ENCODE measurements around the gene NCS1.
A peak's percentile ranks its signal among the peaks of the same experiment; 100 is the strongest.

The NCS1 gene

GRCh38 chr9:130215341-130216119 lies 43.3 kb downstream of the NCS1 start:
- DNase-seq = no peak

- no peak for DNase-seq
Measured at GRCh38 chr9:130217838-130218237, 45.6 kb downstream of the NCS1 start.

GRCh38 chr9:130219661-130220096 lies 47.5 kb downstream of the NCS1 start:
- DNase-seq = no peak

- DNase-seq = no peak
Measured at GRCh38 chr9:130220352-130220751, 48.1 kb downstream of the NCS1 start.

DNA sequence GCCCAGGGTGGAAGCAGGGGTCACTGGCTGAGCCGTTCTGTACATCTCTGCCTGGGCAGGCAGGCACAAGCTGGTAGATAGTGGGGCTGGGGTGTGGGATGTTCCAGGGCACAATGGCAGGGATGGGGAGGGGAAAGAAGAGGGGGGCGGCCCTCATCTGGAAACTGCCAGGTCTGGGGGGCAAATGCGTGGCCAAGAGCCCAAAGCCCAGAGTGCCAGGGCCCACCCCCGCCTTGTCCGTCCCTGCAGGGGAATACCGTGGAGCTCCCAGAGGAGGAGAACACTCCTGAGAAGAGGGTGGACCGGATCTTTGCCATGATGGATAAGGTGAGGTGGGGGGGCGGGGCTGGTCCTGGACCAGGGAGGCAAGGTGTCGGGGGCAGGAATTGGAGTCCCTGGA lies 50.6 kb downstream of the NCS1 start:
- no peak for DNase-seq

DNA sequence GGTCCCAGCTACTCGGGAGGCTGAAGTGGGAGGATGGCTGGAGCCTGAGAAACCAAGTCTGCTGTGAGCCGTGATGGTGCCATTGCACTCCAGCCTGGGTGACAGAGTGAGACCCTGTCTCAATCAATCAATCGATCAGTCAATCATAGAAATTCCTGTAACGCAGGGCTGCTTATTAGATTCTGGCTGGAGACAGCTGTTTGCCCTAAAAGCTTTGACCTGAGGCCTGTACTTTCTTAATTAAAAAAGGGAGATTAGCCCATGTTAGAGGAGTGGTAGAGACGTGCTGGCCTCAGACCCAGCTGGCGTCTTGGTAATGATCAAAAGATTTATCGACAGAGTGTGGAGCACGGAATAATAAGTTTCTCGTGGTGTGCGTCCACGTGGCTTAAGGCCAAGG lies 52.9 kb downstream of the NCS1 start:
- DNase-seq = no peak

DNA sequence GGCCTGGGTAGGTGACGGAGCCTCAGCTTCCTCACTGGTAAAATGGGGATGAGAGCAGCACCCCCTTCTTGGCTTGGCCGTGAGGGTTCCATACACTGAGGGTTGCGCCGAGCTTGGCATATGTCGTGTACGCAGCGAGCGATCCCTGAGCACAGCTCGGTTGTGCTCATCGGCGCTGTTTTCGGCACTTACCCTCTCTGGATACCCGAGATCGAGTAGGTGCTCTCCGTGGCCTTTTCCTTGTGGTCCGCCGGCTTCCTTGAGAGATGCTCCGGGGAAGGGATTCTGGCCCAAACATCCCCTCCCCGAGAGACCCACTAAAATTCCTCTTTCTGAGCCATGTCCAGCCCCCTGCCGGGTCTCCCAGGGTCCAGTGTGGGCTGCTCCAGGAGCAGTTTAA lies 53.4 kb downstream of the NCS1 start:
- no peak for DNase-seq

DNA sequence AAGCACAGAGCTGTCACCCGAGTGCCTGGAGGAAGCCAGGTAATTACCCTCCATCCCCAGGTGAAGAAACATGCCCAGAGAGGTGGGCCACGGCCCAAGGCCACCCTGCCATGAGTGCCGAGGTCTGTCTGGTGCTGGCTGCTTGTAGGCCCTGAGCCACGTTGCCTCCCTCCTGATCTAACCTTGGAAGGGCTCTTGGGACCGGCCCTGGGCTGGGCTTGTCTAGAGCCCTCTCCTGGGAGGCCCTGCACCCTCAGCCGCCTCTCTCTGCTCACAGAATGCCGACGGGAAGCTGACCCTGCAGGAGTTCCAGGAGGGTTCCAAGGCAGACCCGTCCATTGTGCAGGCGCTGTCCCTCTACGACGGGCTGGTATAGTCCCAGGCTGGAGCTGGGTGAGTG lies 53.9 kb downstream of the NCS1 start:
- no peak for DNase-seq

- no peak for DNase-seq
Measured at GRCh38 chr9:130227833-130228232, 55.6 kb downstream of the NCS1 start.

- no peak for DNase-seq
Measured at GRCh38 chr9:130229759-130230158, 57.6 kb downstream of the NCS1 start.

DNA sequence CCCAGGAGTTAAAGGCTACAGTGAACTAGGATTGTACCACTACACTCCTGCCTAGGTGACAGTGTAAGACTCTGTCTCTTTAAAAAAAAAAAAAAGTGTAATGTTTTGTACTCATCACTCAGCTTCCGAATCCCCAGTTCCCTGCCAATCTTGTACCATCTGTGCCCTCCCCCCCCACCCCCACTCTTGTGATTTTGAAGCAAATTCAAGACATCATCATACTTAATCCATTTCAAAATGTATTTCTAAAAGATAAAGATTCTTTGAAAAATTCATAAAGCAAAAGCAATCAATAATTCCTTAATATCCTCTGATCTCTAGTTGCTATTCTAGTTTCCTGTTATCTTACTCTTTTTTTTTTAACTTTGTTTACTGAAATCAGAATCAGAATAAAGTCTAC lies 58.4 kb downstream of the NCS1 start:
- no peak for DNase-seq

GRCh38 chr9:130232899-130233586 lies 60.8 kb downstream of the NCS1 start:
- DNase-seq = no peak

GRCh38 chr9:130233587-130233945 lies 61.4 kb downstream of the NCS1 start:
- DNase-seq = no peak

GRCh38 chr9:130234340-130235260 lies 62.4 kb downstream of the NCS1 start:
- no peak for DNase-seq

- peak; percentile 71 for DNase-seq
Measured at GRCh38 chr9:130235558-130236435, 63.6 kb downstream of the NCS1 start.

DNA sequence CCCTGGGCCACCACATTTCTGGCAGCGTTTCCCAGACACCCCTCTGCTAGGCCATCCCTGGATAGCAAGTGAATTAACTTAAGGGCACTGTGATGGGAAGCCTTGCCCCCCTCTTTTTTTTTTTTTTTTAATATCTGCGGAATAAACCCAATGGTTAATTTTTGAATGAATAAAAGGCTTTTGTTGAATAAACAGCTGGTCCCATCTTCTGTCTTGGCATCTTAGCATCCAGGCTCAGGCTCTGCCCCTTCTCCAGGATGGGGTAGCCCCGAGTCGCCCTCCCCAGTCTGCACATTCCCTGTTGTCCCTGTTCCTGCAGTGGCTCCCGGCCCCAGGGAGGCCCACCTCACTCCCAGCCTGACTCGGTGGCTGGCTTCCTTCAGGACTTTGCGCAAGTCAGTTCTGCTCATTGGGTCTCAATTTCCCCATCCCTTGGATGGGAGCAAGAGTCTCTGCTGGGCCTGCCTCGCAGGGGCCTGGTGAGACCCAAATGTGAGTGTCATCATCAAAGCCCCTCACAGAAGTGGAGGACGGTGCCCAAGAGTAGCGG lies 64.3 kb downstream of the NCS1 start:
- DNase-seq = no peak

DNA sequence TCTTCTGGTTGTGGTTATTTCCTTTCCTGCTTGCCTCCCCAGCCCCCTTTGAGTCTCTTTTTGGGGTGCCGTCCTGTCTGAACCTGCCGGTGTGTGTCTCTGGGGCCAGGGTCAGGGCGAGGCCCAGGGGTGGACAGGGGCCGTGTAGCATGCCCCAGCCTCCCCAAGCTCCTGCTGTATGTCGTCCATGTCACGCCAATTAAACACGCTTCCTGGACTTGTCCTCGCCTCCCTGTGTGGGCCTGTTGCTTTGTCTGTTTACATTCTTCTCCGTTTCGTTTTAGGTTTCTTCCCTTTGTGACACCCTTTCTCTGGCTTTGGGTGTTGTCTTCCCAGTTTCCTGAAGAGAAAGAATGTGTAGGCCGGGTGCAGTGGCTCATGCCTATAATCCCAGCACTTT lies 64.9 kb downstream of the NCS1 start:
- DNase-seq = no peak

DNA sequence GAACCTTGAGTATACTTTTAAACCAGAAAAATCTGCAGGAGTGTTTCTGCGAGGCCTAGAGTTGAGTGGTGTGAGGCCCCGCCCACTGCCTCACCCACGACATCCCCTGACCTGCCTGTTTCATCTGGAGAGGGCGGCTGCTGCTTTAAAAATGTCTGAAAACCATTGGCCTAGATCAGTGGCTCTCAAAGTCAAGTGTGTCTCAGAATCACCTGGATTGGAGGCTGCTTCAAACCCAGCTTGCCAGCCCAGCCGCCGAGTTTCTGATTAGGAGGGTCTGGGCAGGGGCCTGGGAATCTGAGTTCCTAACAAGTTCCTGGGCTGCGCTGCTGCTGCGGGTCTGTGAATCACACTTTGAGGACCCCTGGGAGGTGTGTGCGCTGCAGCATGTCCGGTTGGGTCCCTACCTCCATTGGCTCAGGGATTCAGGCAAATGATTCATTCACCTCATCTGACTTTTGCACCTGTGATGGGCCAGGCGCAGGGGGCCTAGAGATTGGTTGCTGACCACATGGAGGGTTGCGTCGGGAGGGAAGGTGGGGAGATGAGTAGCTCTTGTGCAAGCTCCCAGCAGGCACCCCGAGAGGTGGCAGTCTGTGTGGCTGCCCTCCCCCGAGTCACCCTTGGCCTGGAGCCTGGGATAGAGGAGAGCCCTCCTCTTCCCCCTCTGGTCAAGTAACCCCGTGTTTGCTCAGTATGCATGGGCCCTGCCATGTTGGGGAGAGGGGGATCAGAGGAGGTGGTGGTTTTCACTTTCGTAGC lies 65.7 kb downstream of the NCS1 start:
- DNase-seq = no peak

DNA sequence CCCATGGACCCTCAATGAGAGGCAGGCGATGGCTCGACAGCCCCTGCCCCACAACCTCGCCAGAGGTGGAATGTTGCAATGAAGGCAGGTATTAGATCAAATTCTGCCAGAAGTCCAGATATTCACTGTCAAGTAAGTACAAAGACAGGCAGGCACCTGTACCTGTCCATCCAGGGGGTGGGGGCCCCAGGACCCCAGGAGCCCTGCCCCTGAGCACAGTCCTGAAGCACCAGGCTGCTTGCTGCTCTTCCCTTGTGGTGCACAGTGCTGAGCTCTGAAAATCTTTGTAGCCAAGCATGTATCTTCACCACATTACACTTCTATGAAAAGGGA lies 67.1 kb downstream of the NCS1 start:
- DNase-seq = no peak

DNA sequence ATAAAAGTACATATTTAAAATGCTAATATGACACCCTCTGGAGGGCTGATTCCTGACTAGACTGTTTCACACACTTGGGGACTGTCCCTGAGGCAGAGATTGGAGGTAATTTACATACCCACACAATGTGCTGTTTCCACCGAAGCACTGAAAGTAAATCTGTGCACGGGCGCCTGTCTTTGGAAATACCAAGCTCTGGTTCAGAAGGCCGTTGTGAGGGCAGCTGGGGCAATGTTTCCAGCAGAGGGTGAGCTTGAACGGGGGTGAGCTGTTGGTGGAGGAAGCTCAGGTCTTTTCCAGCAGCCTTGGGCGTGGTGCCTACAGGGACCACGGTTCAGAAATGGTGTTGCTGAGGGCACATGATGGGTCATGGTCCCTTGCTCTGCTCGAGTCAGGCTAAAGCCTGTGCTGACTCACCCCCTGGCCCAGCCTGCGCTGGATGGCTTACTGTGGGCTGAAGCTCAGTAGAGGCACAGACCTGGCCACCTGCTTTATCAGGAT lies 67.6 kb downstream of the NCS1 start:
- DNase-seq = no peak

All from DMS53 (cell line).